HG03095 (cell line): ENCODE measurements around the gene BCL2L11.
"Not testable (repeated sequence)": the region's sequence is repeated elsewhere in the genome, so short reads cannot be mapped to it uniquely, and the experiment has no call there.

Experiments used
- ATAC-seq: cut with Tn5 transposase; IDR thresholded peaks from one replicate; pipeline ENCODE4 v1.9.1; 2021; ENCODE audit warnings: moderate library complexity; ENCODE audit not compliant: unreplicated experiment

Gene BCL2L11

GRCh38 chr2:111120253-111121027 is at the start of gene BCL2L11:
BCL2L11 (plus strand) TSS chr2:111120914; CDS start chr2:111123746, 2,832 bp downstream.
- peak; percentile 61 for ATAC-seq

- ATAC-seq = no peak
These were observed 49.0 kb upstream of the BCL2L11 start for GRCh38 chr2:111071600-111072171.

- no peak for ATAC-seq
These were observed 48.4 kb upstream of the BCL2L11 start for GRCh38 chr2:111072220-111072871.

- ATAC-seq = not testable (repeated sequence)
These were observed 38.1 kb upstream of the BCL2L11 start for GRCh38 chr2:111082659-111083058.

- ATAC-seq = no peak
These were observed 28.9 kb upstream of the BCL2L11 start for GRCh38 chr2:111091811-111092211.

- no peak for ATAC-seq
These were observed 26.0 kb upstream of the BCL2L11 start for GRCh38 chr2:111094691-111095090.

GRCh38 chr2:111095434-111095833 is 25.3 kb upstream of the BCL2L11 start:
- ATAC-seq = no peak

- ATAC-seq = no peak
These were observed 21.3 kb upstream of the BCL2L11 start for GRCh38 chr2:111099402-111099801.

- peak; percentile 37 for ATAC-seq
These were observed 20.5 kb upstream of the BCL2L11 start for GRCh38 chr2:111100087-111100764.

- peak; percentile 68 for ATAC-seq
These were observed 19.9 kb upstream of the BCL2L11 start for GRCh38 chr2:111100765-111101162.

GRCh38 chr2:111101592-111101991 is 19.1 kb upstream of the BCL2L11 start:
- no peak for ATAC-seq

- no peak for ATAC-seq
These were observed 18.5 kb upstream of the BCL2L11 start for GRCh38 chr2:111102216-111102615.

- no peak for ATAC-seq
These were observed 14.8 kb upstream of the BCL2L11 start for GRCh38 chr2:111105926-111106325.

- no peak for ATAC-seq
These were observed 14.0 kb upstream of the BCL2L11 start for GRCh38 chr2:111106706-111107105.

- ATAC-seq = no peak
These were observed 11.9 kb upstream of the BCL2L11 start for GRCh38 chr2:111108745-111109271.

- no peak for ATAC-seq
These were observed 9.5 kb upstream of the BCL2L11 start for GRCh38 chr2:111111101-111111755.

- no peak for ATAC-seq
These were observed 6.9 kb upstream of the BCL2L11 start for GRCh38 chr2:111113838-111114237.

- no peak for ATAC-seq
These were observed 4.5 kb upstream of the BCL2L11 start for GRCh38 chr2:111116011-111116746.

GRCh38 chr2:111116843-111117597 is 3.7 kb upstream of the BCL2L11 start:
- no peak for ATAC-seq
